KMS-11 (cell line): ENCODE results near the gene KHDC3L.

Experiments
- H2AFZ ChIP-seq: fragments of 200-600 bp; sonication (generic); 2 replicates; pipeline ENCODE4 v1.6.1; 2016; ENCODE audit warnings: antibody characterized with exemption, mixed run types, low read depth
- H3K27ac ChIP-seq: fragments of 200-600 bp; sonication (generic); 2 replicates; pipeline ENCODE4 v1.6.1; 2016; ENCODE audit warnings: mild to moderate bottlenecking, mixed run types
- H3K27me3 ChIP-seq: fragments of 200-600 bp; sonication (generic); 2 replicates; pipeline ENCODE4 v1.6.1; 2017; ENCODE audit warnings: mild to moderate bottlenecking, low read depth, mixed run types, moderate library complexity; ENCODE audit not compliant: insufficient read depth
- H3K36me3 ChIP-seq: fragments of 200-600 bp; sonication (generic); 2 replicates; pipeline ENCODE4 v1.6.1; 2017; ENCODE audit warnings: mild to moderate bottlenecking, mixed run types; ENCODE audit not compliant: insufficient read depth
- H3K4me1 ChIP-seq: fragments of 200-600 bp; sonication (generic); 2 replicates; pipeline ENCODE4 v1.6.1; 2016; ENCODE audit warnings: mild to moderate bottlenecking, low read depth, mixed run types; ENCODE audit not compliant: poor library complexity, severe bottlenecking
- H3K4me2 ChIP-seq: fragments of 200-600 bp; sonication (generic); 2 replicates; pipeline ENCODE4 v1.7.0; 2016; ENCODE audit warnings: mild to moderate bottlenecking, mixed run types
- H3K4me3 ChIP-seq: fragments of 200-600 bp; sonication (generic); IDR thresholded peaks from 2 replicates; pipeline ENCODE4 v1.6.1; 2017; ENCODE audit warnings: low read depth, low read length, mixed read lengths; ENCODE audit not compliant: insufficient read depth
- H3K79me2 ChIP-seq: fragments of 200-600 bp; sonication (generic); 2 replicates; pipeline ENCODE4 v1.6.1; 2016; ENCODE audit warnings: low read depth, mixed run types; ENCODE audit not compliant: insufficient read depth
- H3K9ac ChIP-seq: fragments of 200-600 bp; sonication (generic); 2 replicates; pipeline ENCODE4 v1.6.1; 2016; ENCODE audit warnings: mild to moderate bottlenecking, mixed run types
- H4K20me1 ChIP-seq: fragments of 200-600 bp; sonication (generic); 2 replicates; pipeline ENCODE4 v1.6.1; 2016; ENCODE audit warnings: mild to moderate bottlenecking, mixed run types; ENCODE audit not compliant: insufficient read depth
- TF ChIP-seq, protein P1 (sequence below): fragments of 200-600 bp; sonication (generic); conservative IDR thresholded peaks from 2 replicates; pipeline ENCODE4 v1.6.1; 2017; ENCODE audit warnings: low read depth, mild to moderate bottlenecking, antibody characterized with exemption, low read length, moderate library complexity, mixed read lengths

The KHDC3L gene, protein sequence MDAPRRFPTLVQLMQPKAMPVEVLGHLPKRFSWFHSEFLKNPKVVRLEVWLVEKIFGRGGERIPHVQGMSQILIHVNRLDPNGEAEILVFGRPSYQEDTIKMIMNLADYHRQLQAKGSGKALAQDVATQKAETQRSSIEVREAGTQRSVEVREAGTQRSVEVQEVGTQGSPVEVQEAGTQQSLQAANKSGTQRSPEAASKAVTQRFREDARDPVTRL

DNA sequence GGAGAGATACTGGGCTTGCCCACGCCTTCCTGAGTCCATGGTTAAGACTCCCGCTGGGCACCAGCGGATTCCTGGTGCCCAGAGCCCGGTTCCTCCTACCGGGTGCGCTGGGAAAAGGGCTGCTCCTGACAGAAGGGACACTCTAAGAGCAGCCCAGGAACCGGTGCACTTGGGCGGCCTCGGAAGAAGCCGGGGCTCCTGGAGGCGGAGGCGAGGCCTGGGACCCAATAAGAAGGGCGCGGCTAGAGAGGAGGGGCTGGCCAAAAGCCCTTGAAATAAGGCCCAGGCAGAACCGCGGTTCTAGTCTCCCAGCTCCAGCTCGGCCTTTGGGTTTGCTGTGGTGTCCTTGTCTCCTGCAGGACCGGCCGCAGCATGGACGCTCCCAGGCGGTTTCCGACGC is at the start of gene KHDC3L:
TSS of gene KHDC3L (plus strand) at position 301 of the 400 bp plus-strand sequence. CDS start at position 373, 72 bp downstream.
- TF ChIP-seq, protein P1, sequence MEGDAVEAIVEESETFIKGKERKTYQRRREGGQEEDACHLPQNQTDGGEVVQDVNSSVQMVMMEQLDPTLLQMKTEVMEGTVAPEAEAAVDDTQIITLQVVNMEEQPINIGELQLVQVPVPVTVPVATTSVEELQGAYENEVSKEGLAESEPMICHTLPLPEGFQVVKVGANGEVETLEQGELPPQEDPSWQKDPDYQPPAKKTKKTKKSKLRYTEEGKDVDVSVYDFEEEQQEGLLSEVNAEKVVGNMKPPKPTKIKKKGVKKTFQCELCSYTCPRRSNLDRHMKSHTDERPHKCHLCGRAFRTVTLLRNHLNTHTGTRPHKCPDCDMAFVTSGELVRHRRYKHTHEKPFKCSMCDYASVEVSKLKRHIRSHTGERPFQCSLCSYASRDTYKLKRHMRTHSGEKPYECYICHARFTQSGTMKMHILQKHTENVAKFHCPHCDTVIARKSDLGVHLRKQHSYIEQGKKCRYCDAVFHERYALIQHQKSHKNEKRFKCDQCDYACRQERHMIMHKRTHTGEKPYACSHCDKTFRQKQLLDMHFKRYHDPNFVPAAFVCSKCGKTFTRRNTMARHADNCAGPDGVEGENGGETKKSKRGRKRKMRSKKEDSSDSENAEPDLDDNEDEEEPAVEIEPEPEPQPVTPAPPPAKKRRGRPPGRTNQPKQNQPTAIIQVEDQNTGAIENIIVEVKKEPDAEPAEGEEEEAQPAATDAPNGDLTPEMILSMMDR, result no peak

DNA sequence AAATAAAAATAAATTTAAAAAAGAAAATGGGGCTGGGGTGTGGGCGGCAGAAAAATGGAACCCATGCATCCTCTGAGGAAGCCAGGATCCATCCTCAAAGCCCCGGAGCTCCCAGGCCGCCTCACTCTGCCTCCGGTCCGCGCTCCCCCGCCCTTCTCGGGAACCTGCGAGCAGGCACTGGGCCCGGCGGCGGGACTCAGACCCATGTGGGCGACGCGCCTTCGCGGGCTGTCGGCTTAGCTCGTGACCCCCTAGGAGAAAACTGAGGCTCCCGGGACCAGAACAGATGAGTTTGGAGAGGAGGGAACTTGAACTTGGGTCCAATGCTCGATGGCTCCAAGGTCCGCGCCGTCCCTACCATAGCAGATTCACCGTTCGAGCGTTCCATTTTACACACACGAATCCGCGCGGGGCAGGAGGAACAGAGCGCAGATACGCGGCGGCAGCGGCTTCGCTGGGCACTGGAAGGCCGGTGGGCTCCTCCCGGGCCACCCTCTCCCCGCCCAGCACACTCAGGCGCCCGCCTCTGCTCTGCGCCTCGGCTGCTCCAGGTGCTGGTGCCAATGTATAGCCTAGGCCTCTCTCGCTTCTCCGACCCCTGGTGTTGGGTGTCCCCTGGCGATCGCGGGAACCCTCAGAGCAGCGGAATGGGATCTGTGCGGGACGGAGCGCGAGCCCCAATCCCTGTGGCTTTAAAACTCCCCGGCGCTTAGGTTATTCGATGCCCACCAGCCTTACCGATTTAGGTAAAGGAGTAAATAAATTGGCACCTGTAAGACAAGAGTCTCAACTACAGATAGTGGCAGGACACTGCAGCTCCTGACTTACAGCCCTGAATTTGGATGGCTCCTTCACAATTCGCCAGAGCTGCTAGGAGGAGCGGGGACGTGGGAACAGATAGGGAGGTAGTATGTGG is 47.6 kb upstream of the KHDC3L start:
- H3K9ac ChIP-seq, result no peak overlapping the region
- H3K4me2 ChIP-seq, result no peak overlapping the region
- no peaks in the 10 kb centered on the region for H3K36me3 ChIP-seq
- TF ChIP-seq, protein P1, result no peak
- H3K4me1 ChIP-seq, result peaks cover 3% of the 10 kb centered on the region
- H3K27me3 ChIP-seq, result no peaks in the 10 kb centered on the region
- no peak overlapping the region for H3K4me3 ChIP-seq
- H2AFZ ChIP-seq, result no peak overlapping the region
- H3K79me2 ChIP-seq, result no peaks in the 10 kb centered on the region; the same call in 1 of the 2 replicates
- H4K20me1 ChIP-seq, result no peaks in the 10 kb centered on the region
- no peak overlapping the region for H3K27ac ChIP-seq

More for the DNA sequence above, at the start of gene KHDC3L:
- H3K79me2 ChIP-seq, result no peaks in the 10 kb centered on the region
- no peaks in the 10 kb centered on the region for H3K27me3 ChIP-seq
- no peak within 1 kb of the TSS for H3K4me3 ChIP-seq
- H3K4me2 ChIP-seq, result no peak within 1 kb of the TSS
- no peaks in the 10 kb centered on the region for H3K36me3 ChIP-seq
- no peaks in the 10 kb centered on the region for H4K20me1 ChIP-seq
- no peak within 1 kb of the TSS for H2AFZ ChIP-seq
- H3K9ac ChIP-seq, result no peak within 1 kb of the TSS
- no peaks in the 10 kb centered on the region for H3K4me1 ChIP-seq
- no peak within 1 kb of the TSS for H3K27ac ChIP-seq

DNA sequence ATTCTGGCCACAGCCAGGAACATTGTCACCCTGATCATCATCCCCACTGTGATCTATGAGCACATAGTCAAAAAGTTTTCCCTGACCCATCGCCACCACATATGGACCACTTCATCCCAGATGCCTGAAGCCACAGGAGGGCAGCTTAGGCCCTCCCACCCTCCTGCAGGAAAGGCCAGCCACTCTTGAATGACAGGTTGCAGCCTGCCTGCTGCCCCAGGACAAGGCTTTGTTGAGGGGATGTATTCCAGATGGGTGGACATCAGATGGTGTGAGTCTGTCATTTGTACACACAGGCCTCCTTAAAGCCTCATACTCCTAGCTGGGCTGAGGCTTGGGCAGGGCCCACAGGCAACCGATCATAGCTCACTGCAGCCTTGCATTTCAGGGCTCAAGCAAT is 39.1 kb upstream of the KHDC3L start:
- Histone ChIP-seq H3K36me3 (no peaks in the 10 kb centered on the region), H2AFZ (no peak overlapping the region), H4K20me1 (no peaks in the 10 kb centered on the region), H3K9ac (no peak overlapping the region), H3K79me2 (no peaks in the 10 kb centered on the region), H3K4me2 (no peak overlapping the region), H3K27me3 (no peaks in the 10 kb centered on the region), H3K4me1 (peaks cover 4% of the 10 kb centered on the region), H3K27ac (no peak overlapping the region), H3K4me3 (no peak overlapping the region)
- TF ChIP-seq, protein P1, result no peak

DNA sequence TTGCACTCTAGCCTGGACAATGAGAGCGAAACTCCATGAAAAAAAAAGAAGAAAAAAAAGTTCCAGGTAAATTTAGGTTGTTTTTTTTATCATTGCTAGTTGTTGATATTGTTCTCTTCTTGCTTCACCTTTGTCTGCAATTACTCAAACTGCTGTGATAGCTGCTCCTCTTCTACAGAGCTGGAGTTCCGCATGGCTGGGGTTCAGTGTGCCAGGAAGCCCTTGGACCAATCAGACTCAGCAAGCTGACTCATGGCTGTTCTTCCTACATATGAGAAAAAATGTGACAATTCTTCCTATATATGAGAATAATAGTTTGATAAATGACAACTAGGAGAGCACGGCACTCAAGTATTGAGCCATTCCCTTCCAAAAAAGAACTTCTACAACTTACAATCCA is 36.8 kb upstream of the KHDC3L start:
- Histone ChIP-seq H3K9ac (no peak overlapping the region), H3K79me2 (no peaks in the 10 kb centered on the region), H3K27ac (no peak overlapping the region), H4K20me1 (no peaks in the 10 kb centered on the region), H3K4me2 (no peak overlapping the region), H3K4me1 (peaks cover 12% of the 10 kb centered on the region), H3K36me3 (no peaks in the 10 kb centered on the region), H2AFZ (no peak overlapping the region), H3K4me3 (no peak overlapping the region), H3K27me3 (no peaks in the 10 kb centered on the region)
- TF ChIP-seq, protein P1, result no peak
